CD4-positive, alpha-beta T cell treated with Interferon alpha-2 for 1 hour (primary cell): ENCODE data around the gene ZNF445.
"Not testable (repeated sequence)": the region's sequence is repeated elsewhere in the genome, so short reads cannot be mapped to it uniquely, and the experiment has no call there.

ENCODE experiments used
- DNase-seq, 2 donors: peaks; one replicate each; pipeline ENCODE4 v3.0.0-alpha.2; 2020 to 2022

Gene ZNF445

GRCh38 chr3:44429459-44429858, 48.0 kb downstream of the ZNF445 start:
- DNase-seq: no peak

GRCh38 chr3:44428910-44429309, 48.6 kb downstream of the ZNF445 start:
- no peak for DNase-seq

GRCh38 chr3:44427683-44428082, 49.8 kb downstream of the ZNF445 start:
- no peak for DNase-seq

GRCh38 chr3:44424758-44425157, 52.7 kb downstream of the ZNF445 start:
- no peak for DNase-seq

- no peak for DNase-seq
Observed at GRCh38 chr3:44421280-44421679, 56.2 kb downstream of the ZNF445 start.

- DNase-seq: no peak
Observed at GRCh38 chr3:44420676-44421075, 56.8 kb downstream of the ZNF445 start.

GRCh38 chr3:44419923-44420650, 57.4 kb downstream of the ZNF445 start:
- DNase-seq: no peak

GRCh38 chr3:44419116-44419922, 58.2 kb downstream of the ZNF445 start:
- DNase-seq: no peak

GRCh38 chr3:44418549-44418948, 58.9 kb downstream of the ZNF445 start:
- DNase-seq: no peak

- not testable (repeated sequence) for DNase-seq
Observed at GRCh38 chr3:44418118-44418517, 59.4 kb downstream of the ZNF445 start.

GRCh38 chr3:44416031-44417030, 61.1 kb downstream of the ZNF445 start:
- DNase-seq: no peak

GRCh38 chr3:44415421-44415820, 62.0 kb downstream of the ZNF445 start:
- no peak for DNase-seq

- no peak for DNase-seq
Observed at GRCh38 chr3:44414517-44415090, 62.9 kb downstream of the ZNF445 start.

- no peak for DNase-seq
Observed at GRCh38 chr3:44412365-44412764, 65.1 kb downstream of the ZNF445 start.

- no peak for DNase-seq
Observed at GRCh38 chr3:44411031-44411645, 66.3 kb downstream of the ZNF445 start.

- DNase-seq: no peak
Observed at GRCh38 chr3:44409640-44410410, 67.6 kb downstream of the ZNF445 start.

- no peak for DNase-seq
Observed at GRCh38 chr3:44402548-44402947, 74.9 kb downstream of the ZNF445 start.

- no peak for DNase-seq
Observed at GRCh38 chr3:44400771-44401170, 76.7 kb downstream of the ZNF445 start.

- no peak for DNase-seq
Observed at GRCh38 chr3:44398853-44399252, 78.6 kb downstream of the ZNF445 start.

GRCh38 chr3:44398271-44398670, 79.2 kb downstream of the ZNF445 start:
- not testable (repeated sequence) for DNase-seq
